Hematopoietic multipotent progenitor cell treated with erythropoietin and hydrocortisone succinate and interleukin-3 and kit ligand, for 6 days (in vitro differentiated cells): ENCODE results near the gene ARPC5L.
A peak's percentile ranks its signal among the peaks of the same experiment; 100 is the strongest.

Experiments
- DNase-seq: peaks from one replicate; pipeline ENCODE4 v3.0.0-alpha.2; 2015

ARPC5L gene

DNA sequence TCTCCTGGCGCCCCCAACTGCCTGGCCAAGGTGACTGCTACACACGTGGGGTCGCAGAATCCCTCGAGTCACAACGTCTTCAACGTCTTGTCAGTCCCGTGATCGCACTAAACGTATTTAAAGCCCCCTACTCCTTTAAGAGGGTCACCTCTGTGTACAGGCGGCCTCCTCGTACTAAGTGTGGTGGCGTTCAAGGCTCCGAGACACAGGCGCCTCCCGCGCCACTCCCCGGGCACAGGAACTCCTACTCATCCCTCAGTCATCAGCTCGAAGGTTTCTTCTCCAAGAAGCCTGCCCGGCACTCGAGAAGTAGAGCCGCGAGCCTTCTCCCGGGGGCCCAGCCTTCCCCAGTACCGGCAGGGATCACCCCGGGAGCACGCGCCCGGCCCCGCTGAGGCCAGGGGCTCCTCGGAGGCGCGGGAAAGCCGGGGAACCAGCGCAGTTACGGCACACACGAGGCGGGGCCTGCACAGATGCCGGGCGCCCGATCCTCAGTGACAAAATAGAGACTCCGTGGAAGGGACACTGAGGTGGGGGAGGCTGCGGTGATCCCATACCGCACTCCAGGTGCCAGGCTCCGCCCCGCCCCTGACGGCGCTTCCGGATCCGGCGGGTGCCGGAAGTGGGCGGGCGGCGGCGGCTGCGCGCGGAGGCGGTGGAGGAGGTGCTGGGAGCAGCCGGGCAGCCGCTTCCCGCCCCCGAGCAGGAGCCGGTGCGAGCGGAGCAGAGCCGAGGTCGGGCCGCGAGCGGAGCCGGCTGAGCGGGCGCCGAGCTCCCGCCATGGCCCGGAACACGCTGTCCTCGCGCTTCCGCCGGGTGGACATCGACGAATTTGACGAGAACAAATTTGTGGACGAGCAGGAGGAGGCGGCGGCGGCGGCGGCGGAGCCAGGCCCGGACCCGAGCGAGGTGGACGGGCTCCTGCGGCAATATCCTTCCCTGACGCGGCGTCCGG lies 6.9 kb downstream of the ARPC5L start:
- DNase-seq, result peak; percentile 93

DNA sequence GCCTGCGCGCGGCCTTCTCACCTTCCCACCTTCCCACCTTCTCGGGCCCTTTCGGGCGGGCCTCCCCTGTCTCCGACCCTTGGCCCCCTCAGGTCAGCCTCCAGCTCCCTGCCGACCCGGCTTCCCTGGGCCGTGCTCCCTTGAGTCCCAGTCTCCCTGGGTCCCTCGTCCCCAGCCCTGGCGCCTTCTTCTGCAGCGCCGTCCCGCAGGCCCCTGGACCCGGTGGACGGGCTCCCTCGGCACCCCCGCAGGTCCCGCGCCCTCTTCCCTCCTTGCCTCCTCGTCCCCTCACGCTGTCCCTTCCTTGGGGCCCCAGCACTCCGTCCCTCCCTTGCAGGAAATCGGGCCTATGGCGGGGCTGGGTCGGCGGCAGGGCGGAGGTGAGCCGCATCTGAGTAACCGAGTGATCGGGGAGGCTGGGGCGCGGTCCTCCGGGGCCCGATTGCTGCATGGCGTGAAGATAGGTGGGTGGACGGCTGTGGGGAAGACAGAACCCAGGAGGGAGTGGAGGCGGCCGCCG lies 7.6 kb downstream of the ARPC5L start:
- peak; percentile 51 for DNase-seq

DNA sequence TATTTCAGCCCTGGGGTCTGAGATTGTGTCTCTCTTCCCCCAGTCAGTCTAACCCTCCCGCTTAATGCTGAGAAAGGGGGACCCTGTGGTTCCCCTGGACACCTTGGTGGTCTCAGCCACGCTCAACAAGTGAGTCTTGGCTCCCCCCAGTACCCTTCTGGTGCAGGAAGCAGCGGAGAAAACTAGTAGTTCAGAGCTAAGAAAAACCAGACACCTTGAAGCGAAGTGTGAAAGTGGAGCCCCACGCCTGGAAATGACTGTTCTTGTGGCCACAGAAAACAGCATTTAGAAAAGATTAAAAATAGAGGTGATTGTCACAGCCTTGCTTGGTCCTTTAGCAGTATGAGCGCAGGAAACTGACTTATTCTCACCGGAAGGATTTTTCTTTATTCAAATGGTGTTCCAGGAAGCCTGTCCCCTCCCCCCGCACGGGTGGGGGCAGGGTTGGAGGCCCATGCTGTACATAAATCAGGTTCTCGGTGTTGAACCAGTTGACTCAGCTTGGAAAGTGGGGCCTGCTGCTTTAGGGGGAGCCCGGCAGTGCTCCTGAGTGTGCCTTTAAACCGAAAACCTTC lies 8.1 kb downstream of the ARPC5L start:
- DNase-seq, result peak; percentile 72

DNA sequence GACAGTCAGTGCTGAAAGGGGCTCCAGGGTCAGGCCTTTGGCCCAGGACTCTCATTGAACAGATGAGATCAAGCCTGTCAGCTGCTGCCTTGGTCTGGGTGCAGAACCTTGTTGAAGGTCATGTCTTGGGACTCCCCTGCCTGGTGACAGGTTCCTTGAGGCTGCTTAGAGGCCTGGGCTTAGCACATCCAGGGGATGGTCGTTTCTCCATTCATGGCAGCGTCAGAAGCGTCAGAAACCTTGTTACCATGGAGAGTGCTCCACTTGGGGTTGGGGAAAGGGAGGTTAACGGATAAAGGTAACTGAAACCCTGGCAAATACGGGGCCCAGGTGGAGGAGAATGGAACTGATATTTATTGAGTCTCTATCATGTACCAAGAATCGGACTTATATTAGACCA lies 8.8 kb downstream of the ARPC5L start:
- DNase-seq, result peak; percentile 24

DNA sequence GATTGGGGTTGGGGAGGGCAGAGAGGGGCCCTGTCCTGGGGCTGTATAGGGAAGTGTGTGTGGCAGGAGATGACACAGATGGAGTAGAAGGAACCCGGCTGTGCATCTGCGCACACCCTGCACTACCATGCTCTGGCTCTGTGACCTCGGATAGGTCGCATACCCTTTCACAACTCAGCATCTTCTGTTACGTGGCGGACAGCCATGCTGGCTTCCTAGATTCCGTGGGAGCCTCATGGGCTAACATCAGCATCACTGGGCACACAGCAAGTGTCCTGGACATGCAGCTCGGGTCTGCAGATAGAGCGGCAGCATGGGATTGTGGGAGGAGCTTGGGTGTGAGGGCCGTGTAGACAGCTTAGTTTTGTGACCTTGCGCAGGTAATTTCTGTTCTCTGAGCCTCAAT lies 9.2 kb downstream of the ARPC5L start:
- no peak for DNase-seq

DNA sequence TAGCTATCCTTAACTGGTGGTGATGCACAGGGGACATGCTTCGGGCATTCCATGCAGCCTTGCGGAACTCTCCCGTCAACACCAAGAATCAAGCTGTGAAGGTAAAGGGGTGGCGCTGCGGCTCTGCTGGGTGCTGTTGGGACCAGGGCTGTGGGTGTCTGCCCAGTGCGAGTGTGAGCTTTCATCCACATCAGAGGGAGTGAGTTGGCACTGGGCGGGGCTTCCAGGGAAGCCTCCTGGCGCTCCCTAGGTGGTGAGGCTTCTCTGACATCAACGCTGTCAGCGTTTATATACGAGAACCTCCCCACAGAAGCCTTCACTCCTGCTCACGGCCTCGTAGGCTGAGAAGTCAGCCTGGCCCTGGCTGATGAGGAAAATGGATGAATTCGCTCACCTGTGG lies 11.7 kb downstream of the ARPC5L start:
- no peak for DNase-seq

DNA sequence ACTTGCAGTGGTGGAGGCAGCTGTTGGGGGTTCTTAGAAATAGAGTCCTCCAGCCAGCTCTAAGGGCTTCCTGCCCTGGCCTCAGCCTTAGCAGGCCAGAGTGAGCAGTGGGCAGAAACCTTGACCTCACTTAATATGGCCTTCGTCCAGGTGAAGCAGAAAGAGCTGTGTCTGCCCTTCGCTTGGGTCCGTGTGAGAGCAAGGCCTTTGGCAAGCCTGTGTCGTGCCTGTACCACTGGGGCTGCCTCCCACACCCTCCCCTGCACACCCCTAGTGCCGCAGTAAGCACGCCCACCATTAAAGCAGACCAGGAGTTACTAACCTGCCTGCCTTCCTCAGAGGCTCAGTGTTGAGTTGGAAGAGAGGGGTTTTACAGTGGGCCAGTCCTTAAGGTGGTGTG lies 13.6 kb downstream of the ARPC5L start:
- no peak for DNase-seq

DNA sequence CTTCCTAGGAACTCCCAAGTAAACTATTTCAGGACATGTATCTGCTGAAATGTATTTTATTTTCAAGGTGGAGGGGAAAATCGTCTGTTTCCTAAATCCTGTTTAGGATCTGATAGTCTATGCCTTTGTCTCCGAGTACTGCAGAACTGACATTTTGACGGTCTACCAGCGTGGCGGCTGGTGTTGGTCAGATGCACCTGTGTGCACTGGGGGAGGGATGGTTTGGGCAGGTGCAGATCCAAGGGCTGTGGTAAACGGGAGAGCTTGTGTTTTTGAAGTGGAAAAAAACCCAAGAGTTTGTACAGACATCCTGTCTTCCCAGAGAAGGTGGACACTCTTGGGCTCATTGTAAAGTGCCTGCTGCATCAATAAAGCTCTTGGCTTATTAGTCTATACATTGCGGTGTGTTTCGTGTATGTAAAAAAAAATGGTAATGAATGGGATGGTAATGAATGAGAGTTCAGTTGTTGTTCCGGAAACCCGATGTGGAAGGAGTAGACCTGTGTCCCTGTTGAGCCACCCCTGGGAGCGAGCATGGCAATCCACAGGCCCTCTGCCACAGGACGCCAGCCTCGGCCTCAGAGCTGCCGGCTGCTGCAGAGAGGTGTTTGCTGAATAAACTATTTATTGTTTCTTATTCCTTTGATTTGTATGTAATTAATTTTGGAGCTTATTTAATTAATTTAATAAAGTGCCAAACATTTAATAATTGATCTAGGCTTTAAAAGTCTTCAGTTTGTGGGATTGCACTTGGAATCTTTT lies 15.3 kb downstream of the ARPC5L start:
- no peak for DNase-seq

DNA sequence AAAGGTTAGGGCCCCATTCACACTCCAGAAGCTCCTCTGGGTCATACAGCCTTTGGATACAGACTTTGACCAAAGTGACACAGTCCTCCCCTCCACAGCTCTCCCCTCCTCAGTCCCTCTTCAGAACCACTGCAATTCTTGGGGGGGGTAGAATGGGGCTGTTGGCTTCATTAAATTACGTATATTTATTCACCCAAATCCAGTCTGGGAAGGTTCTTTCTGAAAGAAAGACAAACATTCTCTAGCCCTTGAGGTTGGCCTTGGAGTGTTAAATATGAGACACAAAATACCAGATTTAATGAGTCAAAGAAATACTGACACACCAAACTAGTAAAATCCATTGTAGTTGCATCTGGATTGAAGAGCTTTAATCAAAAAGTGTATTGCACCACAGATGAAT lies 16.1 kb downstream of the ARPC5L start:
- DNase-seq, result no peak

DNA sequence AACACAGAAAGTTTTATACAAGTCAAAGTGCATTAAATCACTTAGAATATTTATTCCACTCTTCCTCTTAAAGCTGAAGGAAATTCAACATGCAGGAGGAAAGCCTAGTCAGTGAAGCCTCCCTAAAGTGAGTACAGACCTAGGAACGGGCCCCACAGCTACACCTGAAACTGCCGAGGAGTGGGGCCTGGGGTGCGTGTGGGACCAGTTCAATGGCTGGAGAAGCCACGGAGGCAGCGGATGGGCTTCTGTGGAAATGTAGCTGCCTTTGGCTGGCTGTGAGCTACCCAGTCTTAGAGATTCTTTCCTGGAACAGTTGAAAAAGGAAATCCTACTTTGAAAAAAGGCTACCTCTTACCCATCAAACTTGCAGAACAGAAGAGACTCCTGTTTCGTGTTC lies 16.6 kb downstream of the ARPC5L start:
- no peak for DNase-seq

DNA sequence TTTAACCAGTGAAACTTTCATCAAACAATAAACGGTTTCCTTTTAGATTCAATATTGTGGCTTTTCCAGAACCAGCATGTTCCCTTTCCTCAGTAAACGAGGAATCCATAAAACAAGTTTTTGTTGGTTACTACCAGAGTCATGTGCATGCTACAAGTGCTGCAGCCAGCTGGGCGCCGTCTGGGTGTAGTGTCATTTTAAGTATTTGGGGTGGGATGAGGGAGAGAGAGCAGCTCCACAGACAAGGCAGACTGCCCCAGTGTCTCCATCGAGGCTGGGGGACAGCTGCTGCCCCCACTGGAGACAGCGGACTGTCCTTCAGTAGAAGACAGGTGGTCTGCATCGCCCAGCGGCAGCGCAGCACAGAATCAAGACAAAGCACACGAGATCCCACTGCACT lies 17.3 kb downstream of the ARPC5L start:
- DNase-seq, result no peak

DNA sequence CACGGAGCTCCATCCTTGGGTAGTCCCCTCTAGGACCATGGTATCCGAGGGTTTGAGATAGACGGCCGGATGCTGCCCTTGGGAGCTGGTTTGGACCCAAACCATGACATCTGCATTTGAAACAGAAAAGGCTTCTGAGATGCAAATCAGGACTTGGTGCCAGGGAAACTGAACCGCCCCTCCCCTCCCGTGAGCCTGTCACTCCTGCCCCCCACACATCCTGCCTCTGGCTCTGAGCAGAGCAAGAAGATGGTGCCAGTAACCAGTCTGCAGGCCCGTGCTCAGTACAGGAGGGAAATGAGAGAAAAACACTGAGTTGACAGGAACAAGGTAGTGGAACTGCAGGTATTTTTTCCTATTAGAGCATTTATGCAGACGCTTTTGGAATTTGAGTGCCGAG lies 18.6 kb downstream of the ARPC5L start:
- no peak for DNase-seq

DNA sequence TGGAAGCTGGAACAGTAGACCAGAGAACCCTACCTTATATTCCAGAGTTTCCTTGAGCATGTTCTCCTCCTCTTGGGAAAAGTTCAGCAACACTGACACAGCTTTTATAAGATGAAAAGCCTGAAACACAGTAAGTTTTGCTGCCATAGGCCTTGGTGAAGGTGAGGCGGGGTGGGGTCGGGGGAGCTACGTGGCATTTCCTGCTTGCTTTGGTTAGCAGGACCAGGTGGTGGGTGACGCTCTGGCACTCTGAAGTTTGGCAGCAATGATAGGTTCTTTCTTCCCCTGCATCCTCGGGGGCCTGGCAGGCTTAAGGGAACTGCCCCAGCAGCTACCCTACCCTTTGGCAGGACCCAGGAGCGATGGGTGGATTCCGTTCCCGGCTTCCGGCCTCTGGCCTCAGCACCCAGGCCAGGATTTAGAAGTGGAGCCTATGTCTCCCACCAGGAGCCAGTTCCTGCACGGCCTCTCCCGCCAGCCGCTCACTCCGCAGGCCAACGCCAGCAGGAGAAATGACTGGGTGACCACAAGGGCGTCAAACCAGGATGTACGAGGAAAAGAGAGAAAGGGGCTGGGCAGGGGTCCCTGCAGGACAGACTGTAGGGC lies 19.3 kb downstream of the ARPC5L start:
- DNase-seq, result no peak

DNA sequence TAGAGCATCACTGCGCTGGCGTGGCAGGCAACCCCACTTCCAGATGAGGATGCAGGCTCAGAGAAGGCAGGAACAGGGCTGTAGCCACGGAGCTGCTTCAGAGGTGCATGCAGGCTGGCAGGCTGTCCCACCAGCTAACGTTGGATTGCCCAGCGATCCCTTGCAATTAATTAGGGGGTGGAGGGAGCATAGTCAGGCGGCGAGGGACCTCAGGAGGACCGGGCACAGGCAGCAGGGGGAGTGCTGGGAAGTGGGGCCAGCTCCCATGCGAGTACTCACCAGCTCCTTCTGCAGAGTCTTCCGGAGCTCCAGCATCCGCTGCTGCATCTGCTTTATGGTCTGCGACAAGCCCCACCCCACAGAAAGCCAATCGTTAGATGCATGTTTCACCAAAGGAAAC lies 20.3 kb downstream of the ARPC5L start:
- DNase-seq, result no peak

DNA sequence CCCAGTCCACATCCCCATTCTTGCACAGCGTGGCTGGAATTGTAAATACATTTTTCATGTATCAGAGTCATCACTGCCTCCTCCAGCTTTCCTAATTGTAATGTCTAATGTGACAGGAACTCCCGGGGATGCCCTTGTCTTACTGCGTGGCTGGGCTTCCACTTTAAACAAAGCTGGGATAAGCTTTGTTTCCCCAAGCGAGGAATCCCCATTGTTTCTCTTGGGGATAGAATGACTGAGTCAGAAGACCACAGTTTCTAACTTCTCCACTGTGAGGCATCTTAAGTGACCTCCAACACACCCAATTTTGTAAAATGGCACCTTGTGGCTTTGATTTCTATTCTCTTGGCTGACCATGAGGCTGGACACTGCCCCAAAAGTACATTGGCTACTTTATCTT lies 22.4 kb downstream of the ARPC5L start:
- no peak for DNase-seq

DNA sequence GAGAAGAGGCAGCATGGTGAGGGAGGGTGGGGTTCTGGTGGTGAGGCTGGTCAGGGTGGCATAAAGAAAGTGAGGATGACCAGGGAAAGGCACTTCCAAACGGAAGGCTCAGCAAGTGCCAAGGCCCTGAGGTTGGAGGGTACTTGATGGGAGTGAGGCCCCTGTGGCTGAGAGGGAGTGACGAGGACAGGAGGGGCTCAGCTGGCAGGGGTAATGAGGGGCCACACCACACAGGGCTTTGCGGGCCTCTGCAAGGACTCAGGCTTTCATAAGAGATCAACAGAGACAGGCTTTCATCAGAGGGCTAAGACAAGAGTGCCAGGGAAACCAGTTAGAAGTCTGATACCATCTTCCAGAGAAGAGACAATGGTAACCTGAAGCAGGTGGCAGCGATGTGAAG lies 23.6 kb downstream of the ARPC5L start:
- no peak for DNase-seq

DNA sequence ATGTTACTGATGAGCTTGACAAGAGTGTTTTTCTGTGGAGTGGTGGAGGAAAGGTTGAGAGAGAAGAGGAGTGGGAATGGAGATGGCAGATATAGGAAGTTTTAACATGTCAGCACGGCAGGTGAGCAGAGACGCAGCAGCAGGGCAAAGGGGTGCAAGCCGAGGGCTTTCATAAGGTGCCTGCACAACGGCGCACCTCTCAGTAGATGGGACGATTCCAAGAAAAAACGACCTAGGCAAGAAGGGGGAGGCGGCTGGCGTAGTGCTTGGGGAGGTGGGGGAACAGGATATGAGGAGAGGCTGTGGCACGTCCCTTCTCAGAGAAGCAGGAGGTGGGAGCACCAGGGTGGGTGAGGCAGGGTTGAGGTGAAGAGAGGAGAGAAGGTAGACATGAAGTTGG lies 24.5 kb downstream of the ARPC5L start:
- no peak for DNase-seq

DNA sequence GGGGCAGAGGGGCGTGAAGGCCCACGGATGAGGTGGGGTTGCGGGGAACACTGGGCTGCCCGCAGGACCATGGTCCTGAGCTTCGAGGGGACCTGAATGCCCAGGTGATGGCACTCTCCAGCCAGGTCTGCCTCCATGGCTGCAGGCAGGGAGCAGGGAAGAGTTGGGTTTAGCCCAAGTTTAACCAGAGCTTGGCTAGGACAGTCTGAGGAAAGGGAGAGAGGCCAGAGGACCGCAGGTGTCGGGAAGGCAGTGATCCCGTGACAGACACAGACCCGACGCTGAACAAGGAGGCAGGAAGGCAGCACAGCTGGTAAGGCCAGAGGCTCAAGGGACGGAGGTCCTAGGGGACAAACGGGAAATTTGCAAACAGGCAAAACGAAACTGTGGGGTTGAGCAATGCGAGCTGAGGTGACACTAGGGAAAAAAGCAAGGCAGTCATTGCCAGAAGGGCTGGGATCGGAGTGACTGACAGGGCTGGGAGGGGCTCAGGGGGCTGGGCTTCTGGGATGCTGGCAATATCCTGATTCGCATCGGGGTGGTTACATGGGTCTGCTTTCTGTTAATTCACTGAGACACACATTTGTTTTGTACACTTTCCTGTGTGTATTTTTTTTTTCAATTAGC lies 25.0 kb downstream of the ARPC5L start:
- no peak for DNase-seq

DNA sequence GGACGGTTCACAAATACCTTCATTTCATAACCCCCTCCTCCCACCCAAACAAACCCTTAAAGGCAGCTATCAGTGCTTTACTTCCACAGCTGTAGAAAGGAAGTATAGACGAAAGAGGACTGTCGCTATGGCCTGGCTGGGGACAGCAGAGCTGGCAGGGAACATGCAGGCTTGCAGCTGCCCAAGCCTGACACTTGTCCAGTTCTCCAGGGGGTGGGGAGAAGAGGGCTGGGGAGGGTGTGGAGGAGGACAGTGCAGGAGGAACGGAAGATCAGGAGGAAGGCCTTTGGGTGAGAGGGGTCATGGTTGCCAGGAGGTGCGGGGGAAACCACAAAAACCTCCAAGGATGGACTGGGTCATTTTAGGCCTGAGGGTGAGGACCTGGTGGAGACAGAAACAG lies 25.9 kb downstream of the ARPC5L start:
- DNase-seq, result no peak

DNA sequence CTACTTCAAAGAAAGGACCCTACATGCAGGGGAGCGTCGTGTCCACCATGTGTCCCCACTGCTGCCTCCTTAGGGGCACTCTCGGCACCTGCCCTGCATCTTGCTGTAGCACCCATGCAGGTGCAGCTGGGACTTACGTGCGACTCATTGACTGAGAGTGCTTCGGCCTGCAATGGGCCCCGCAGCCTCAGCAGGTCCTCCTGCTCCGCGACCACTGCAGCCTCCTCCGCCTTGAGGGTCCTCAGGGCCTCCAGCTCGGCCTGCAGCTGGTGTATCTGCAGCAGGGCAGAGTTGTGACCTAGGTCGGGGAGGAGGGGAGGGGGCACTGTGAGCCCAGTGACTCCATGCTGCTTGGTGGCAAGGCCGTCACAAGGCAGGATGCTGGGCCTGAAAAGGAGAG lies 27.1 kb downstream of the ARPC5L start:
- no peak for DNase-seq

DNA sequence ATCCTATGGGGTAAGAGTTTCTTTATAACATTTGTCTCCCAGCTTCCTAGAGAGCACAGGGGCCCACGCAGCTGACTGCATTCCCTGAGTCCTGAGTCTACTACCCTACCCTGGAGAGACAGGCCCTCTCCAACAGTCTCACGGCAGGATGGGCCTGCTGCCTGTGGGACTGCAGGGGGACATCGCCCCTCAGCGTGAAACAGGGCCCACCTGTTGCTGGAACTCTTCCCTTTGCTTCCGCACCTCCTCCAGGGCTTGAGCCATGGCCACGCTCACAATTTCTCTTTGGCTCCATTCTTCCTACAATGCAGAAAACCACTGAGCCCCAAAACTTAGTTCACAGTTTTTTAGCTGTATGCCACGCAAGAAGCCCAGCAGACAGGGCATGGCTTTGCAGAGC lies 28.2 kb downstream of the ARPC5L start:
- DNase-seq, result no peak

DNA sequence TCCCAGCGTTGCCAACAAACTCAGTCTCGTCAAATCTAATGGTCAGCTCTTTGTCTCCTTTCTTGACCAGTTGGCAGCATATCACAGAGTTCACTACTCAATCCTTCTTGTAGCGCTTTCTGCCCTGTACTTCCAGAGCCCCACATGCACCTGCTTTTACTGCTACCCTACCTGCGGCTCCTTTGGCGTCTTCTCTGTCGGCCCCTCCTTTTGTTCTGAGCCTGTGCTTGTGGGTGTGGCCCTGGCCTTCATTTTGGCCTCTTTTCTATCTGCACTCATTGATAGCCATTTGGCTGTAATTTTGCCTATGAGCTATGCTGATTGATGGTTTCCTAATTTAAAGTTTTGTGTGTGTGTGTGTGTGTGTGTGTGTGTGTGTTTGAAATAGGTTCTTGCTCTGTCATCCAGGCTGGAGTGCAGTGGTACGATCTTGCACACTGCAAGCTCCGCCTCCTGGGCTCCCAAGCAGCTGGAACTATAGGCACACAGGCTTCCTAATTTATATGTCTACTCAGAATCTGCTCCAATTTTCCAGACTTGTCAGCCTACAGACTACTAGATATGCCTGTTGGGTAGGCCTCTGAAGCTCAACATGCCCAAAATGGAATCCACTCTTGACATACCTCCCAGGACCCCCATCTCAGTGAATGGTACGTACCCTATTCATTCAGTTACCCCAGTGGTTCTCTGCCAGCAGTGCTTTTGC lies 32.3 kb downstream of the ARPC5L start:
- no peak for DNase-seq
